Measurements from ENCODE around the gene ITGA3.
A peak's percentile ranks its signal among the peaks of the same experiment; 100 is the strongest.

ITGA3 gene

GRCh38 chr17:50072925-50073324 is 17.0 kb downstream of the ITGA3 start:
- no peak for FAIRE-seq

DNA sequence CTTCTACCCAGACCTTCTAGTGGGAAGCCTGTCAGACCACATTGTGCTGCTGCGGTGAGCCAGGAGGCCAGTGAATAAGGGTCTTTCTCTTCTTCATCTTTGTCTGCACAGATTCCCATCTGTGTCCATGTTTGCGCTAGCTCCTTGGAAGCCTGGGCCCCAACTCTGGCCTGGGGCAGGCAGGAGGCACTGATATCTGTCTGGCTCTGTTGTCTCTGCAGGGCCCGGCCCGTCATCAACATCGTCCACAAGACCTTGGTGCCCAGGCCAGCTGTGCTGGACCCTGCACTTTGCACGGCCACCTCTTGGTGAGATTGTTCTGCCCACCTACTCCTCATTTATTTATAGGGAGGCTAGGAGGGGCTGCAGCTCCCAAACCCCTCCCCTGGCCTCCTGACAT is 18.3 kb downstream of the ITGA3 start:
- FAIRE-seq, result no peak

DNA sequence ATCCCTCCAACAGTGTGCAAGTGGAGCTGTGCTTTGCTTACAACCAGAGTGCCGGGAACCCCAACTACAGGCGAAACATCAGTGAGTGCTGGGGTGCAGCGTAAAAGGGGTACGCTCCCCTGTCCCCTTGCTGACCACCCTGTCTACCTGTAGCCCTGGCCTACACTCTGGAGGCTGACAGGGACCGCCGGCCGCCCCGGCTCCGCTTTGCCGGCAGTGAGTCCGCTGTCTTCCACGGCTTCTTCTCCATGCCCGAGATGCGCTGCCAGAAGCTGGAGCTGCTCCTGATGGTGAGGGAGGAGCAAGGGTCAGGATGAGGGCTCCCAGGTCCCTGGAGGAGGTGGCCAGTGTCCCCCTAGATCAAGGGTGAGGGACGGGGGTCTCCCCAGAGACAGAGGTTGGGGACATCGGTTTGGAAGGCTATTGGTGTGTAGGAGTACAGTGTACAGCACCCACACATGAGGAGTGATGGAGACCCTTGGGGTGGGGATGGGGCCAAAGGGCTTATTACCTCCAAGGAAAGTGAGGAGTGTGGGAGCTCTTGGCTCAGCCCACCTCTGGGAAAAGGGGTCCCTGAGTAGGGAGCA is 19.6 kb downstream of the ITGA3 start:
- no peak for FAIRE-seq

GRCh38 chr17:50076221-50076590 is 20.3 kb downstream of the ITGA3 start:
- no peak for FAIRE-seq

- FAIRE-seq, result no peak
Measured at GRCh38 chr17:50076591-50077235, 20.8 kb downstream of the ITGA3 start.

DNA sequence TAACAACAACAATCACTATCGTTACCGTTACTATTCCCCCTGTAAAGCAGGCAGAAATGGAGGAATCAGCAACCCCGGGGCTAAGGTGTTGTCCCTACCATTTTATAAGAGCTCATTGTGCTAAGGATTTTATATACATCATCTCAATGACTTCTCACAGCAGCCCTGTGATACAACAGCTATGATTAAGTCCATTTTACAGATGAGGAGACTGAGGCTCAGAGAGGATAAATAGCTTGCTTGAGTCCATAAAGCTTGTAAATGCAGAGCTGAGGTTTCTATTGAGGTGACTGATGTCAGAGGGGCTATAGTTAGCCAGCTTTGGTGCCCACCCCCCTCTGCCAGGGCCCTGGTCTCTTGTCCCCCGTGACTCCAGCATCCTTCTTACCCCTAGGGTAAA is 22.5 kb downstream of the ITGA3 start:
- FAIRE-seq, result no peak

DNA sequence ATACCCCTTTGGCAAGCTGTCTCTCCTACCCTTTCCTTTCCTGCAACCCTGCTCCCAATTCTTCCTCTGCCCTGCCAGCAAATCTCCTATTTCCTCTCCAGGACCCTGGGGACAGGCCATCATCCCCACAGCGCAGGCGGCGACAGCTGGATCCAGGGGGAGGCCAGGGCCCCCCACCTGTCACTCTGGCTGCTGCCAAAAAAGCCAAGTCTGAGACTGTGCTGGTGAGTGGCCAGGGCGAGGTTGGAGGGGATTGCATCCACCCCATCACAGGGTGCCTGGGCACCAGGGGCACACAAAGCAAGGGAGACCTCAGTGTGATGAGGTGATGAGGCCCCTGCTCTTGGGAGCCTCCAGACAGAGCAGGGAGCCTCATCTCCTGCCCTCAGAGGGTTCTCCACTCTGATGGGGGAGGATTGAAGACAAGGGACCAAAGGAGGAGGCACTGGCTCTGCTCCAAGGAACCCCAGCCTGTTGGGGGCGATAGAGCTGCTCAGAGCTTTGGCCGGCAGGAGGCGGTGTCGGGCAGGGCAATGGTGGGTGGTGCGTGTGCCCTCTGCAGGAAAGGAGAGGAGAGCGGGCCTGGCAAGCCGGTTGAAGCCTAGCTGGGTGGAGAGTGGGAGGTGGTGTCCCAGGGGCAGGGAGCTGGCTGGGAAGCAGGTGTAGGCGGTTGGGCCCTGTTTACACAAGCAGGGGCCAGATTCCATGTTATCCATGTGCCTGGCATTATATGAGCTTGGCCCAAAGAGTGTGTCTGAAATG is 23.6 kb downstream of the ITGA3 start:
- FAIRE-seq, result no peak

DNA sequence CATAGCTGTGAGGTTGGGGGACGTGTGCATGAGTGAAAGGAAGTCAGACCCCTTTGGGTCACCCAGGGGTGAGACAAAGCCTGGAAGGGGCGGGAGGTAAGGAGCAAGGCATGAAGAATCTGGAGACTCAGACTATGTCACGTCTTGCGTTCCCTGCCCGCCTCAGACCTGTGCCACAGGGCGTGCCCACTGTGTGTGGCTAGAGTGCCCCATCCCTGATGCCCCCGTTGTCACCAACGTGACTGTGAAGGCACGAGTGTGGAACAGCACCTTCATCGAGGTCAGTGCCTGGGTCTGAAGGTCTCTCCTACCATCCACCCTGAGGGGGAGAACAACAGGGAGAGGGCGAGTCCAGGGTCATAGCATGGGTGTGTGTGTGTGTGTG is 24.2 kb downstream of the ITGA3 start:
- FAIRE-seq, result no peak

- no peak for FAIRE-seq
Measured at GRCh38 chr17:50080827-50081226, 24.9 kb downstream of the ITGA3 start.

DNA sequence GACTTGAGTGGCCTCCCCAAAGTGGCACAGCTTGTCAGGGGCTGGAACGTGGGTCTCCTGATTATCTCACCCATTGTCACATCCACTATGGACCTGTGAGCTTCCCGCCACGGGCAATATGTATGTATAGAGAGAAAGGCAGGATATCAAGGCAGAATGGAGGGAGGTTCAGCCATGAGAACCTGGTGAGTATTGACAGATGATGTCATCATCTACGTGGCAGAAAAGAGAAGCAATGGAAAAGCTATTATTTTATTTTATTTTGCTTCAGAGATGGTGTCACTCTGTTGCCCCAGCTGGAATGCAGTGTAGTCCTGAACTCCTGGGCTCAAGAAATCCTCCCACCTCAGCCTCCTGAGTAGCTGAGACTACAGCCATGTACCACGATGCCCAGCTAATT is 25.8 kb downstream of the ITGA3 start:
- no peak for FAIRE-seq

DNA sequence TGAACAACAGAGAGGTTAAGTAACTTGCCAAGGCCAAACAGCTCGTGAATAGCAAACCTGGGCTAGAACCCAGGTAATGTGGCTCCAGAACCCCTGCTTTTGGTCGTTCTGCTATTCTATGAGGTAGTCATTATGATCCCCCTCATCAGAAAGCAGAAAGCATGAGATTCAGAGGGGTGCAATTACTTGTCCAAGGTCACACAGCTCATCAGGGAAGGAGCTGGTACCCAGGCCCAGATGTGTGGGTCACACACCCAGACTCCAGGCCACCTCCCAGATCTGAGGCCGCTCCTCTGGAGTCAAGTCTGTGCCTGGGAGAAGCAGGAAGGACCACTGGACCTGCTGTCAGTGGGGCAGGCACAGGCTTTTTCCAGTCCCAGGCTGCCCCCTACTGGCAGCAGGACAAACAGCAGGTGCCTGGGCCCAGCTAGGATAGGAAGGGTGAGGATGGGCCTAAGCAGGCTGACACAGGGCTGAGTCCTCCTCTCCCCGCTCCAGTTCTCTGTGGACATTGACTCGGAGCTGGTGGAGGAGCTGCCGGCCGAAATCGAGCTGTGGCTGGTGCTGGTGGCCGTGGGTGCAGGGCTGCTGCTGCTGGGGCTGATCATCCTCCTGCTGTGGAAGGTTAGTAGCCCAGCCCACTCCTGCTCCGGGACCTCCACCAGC is 31.5 kb downstream of the ITGA3 start:
- FAIRE-seq, result no peak

- FAIRE-seq, result no peak
Measured at GRCh38 chr17:50087912-50088405, 32.0 kb downstream of the ITGA3 start.

GRCh38 chr17:50088952-50089825 is 33.3 kb downstream of the ITGA3 start:
- no peak for FAIRE-seq

DNA sequence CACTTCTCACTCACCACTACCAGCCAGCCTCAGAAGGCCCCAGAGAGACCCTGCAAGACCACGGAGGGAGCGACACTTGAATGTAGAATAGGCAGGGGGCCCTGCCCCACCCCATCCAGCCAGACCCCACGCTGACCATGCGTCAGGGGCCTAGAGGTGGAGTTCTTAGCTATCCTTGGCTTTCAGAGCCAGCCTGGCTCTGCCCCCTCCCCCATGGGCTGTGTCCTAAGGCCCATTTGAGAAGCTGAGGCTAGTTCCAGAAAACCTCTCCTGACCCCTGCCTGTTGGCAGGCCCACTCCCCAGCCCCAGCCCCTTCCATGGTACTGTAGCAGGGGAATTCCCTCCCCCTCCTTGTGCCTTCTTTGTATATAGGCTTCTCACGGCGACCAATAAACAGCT is 34.2 kb downstream of the ITGA3 start:
- FAIRE-seq, result no peak

DNA sequence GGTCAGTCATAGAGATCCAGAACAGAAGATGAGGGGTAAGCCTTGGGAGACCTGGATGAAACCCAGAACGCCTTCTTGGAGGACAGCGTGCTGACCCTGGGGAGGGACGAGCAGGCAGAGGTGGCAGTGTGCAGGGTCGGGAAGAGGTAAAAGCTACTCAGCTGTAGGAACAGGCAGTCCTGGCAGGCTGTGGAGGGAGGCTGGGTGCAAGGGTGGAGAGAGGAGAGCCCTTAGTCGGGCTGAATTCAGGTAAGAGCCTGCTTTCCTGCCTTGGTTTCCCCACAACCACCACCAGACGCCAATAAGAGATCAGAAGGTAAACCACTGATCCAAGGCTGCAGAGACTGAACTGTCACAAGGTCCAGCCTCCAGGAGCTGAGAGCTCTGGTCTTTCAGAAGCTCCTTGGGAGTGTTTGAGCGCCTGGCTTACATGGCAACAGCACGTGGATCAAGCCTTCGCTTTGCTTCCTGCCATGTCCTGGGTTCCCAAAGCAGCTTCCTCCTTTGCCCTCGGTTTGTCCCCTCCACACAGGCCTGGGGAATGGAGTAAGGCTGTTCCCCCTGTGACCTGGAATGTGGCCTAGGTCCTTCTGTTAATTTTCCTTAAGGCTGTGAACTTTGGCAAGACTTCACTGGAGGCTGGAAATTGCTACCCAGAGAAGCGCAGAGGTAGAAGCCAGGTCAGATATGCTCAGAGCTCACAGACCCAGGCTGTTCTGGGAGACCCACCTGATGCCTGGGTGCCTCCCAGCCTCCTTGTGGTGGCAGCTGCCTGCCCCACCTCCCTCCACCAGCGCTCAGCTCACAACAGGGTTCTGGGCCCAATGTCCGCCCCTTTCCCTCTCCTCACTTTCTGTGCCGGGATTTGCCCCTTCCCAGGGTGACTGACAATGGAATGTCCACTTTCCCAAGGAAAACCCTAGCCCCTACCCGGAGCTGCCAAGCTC is 35.3 kb downstream of the ITGA3 start:
- no peak for FAIRE-seq

- FAIRE-seq, result no peak
Measured at GRCh38 chr17:50091918-50092285, 36.0 kb downstream of the ITGA3 start.

DNA sequence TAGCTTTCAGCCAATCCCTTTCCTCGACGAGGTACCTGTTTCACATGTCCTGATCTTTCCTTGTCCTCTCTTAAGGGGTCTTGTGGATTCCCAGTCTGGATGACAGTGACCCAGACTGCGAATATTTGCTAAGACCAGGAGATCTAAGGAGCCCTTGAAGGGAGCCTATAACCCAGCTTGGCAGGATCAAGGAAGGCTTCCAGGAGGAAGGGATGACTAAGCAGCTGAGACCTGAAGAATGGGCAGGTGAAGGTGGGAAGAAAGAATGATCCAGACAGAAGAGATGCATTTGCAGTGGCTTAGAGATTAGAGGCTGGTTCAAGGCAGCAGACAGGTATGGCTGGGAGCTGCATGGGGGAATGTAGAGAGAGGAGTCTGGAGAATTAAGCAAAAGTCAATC is 37.3 kb downstream of the ITGA3 start:
- no peak for FAIRE-seq

GRCh38 chr17:50093807-50094206 is 37.9 kb downstream of the ITGA3 start:
- no peak for FAIRE-seq

DNA sequence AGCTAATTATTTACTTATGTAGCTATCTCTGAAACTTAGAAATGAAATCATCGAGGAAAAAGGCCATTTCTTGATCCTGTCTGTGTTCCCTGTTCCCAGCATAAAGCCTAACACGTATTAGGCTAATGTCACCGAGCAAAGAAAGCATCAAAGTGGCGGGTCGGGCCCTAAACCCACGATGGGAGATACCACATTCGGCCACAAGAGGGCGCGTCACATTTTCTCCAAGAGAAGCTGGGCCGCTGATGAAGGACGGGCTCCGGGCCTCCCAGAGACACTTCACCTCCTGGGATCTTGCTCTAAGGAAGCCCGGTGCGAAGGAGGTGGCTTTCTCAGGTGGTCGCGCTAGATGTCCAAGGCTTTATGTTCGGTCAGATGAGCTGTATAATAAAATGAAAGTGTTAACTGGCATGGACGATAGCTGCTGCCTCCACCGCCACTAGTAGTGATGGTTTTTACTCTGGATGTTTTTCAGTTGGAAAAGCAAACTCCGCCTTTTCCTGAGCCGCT is 38.4 kb downstream of the ITGA3 start:
- FAIRE-seq, result peak; percentile 71

DNA sequence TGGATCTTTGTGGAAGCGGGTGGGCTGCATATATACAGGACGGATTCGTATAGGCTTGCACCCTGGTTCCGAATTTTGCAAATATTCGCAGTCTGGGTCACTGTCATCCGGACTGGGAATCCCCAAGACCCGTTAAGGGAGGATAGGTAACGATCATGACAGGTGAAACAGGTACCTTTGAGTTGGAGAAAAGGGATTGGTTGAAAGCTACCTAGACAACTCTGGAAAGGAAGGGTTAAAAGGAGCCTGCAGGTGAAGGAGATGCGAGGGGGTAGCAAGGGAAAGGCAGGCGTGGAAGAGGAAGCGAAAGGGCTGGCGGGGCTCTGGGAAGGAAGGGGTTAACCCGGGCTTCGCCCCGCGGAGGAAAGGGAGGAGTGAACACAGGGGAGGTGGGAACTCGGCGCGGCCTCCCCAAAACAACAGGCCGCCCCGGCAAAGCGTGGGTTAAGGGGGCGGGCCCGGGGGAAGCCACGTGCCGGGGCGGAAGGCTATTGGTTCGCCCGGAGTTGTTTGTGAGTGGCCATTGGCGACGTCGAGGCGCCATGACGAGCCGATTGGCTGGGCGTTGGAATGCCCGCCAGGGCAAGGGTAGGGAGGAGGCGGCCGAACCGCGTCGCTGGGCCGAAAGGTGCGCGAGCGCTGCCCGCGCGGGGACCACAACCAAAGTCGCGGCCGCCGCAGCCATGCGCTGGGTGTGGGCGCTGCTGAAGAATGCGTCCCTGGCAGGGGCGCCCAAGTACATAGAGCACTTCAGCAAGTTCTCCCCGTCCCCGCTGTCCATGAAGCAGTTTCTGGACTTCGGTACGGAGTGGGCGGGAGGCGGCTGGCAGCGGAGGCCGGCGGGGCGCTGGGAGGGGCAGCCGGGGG is 39.1 kb downstream of the ITGA3 start, which contains the start of gene PDK2:
Gene PDK2, plus strand, starts transcription at position 599 of the 867 bp plus-strand sequence. Its CDS starts 85 bp downstream, at position 684.
- peak; percentile 86 for FAIRE-seq
